ENCODE results near the gene GLDN. TPM values are rescaled to one million over a fixed set of nuclear protein-coding genes. Genes with fewer than 3 reads are reported as not detected.

GLDN gene
- total RNA-seq, 1 experiment from 2014 or later = 0.57 TPM

DNA sequence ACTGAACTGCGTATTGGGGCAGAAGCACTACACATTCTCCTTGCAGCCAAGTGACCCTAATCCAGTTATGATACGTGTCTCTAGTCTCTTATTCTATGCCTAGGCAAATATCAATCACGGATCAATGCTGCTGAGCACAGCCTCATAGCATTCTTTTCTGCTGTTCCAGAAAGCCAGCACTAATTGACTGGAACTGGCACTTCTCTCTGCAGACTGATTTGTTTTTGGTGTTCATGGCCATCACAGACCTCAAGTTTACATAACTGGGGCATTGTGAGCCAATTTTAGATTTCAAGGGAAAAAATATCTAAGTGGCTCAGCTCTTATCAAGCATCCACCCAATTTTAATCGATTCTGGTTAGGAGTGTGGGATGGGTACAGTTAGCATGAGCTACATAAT lies 37.9 kb downstream of the GLDN start:
- H3K9me3 ChIP-seq (ENCODE audit: control insufficient read depth, insufficient read depth, low read depth, low read length) = no peaks in the 10 kb centered on the region
- intact Hi-C loops (cut with micrococcal nuclease; ENCODE audit: unreplicated experiment) (no loop called here), in situ Hi-C loops (cut with HindIII; ENCODE audit: low pct_unique_long_range_greater_than_20kb, low sequenced_read_pairs) (no loop called here)
- DNase-seq (ENCODE audit: low read depth, low spot score) (no peak), ATAC-seq (no peak)
- TF ChIP-seq, protein P1, sequence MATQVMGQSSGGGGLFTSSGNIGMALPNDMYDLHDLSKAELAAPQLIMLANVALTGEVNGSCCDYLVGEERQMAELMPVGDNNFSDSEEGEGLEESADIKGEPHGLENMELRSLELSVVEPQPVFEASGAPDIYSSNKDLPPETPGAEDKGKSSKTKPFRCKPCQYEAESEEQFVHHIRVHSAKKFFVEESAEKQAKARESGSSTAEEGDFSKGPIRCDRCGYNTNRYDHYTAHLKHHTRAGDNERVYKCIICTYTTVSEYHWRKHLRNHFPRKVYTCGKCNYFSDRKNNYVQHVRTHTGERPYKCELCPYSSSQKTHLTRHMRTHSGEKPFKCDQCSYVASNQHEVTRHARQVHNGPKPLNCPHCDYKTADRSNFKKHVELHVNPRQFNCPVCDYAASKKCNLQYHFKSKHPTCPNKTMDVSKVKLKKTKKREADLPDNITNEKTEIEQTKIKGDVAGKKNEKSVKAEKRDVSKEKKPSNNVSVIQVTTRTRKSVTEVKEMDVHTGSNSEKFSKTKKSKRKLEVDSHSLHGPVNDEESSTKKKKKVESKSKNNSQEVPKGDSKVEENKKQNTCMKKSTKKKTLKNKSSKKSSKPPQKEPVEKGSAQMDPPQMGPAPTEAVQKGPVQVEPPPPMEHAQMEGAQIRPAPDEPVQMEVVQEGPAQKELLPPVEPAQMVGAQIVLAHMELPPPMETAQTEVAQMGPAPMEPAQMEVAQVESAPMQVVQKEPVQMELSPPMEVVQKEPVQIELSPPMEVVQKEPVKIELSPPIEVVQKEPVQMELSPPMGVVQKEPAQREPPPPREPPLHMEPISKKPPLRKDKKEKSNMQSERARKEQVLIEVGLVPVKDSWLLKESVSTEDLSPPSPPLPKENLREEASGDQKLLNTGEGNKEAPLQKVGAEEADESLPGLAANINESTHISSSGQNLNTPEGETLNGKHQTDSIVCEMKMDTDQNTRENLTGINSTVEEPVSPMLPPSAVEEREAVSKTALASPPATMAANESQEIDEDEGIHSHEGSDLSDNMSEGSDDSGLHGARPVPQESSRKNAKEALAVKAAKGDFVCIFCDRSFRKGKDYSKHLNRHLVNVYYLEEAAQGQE (IDR thresholded peaks at IDR 0.05; ENCODE audit: insufficient read depth in 1 of 2, low read depth in 2 of 2, low read length in 1 of 2) = no peak
- no peak for TF ChIP-seq TCF7L2 (IDR thresholded peaks at IDR 0.05; ENCODE audit: low read depth, low read length)
- no peak for TF ChIP-seq SIN3A (IDR thresholded peaks at IDR 0.05; ENCODE audit: borderline replicate concordance, insufficient read depth, low read depth, low read length)
- TF ChIP-seq, protein P2, sequence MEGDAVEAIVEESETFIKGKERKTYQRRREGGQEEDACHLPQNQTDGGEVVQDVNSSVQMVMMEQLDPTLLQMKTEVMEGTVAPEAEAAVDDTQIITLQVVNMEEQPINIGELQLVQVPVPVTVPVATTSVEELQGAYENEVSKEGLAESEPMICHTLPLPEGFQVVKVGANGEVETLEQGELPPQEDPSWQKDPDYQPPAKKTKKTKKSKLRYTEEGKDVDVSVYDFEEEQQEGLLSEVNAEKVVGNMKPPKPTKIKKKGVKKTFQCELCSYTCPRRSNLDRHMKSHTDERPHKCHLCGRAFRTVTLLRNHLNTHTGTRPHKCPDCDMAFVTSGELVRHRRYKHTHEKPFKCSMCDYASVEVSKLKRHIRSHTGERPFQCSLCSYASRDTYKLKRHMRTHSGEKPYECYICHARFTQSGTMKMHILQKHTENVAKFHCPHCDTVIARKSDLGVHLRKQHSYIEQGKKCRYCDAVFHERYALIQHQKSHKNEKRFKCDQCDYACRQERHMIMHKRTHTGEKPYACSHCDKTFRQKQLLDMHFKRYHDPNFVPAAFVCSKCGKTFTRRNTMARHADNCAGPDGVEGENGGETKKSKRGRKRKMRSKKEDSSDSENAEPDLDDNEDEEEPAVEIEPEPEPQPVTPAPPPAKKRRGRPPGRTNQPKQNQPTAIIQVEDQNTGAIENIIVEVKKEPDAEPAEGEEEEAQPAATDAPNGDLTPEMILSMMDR (IDR thresholded peaks at IDR 0.05) = no peak
- H3K4me1 ChIP-seq (ENCODE audit: control insufficient read depth, insufficient read depth, low read length) = no peaks in the 10 kb centered on the region
- H3K27ac ChIP-seq (ENCODE audit: low read length) = no peak overlapping the region
- no TSS peak for BruUV-seq (replicated peaks)
- no peaks in the 10 kb centered on the region for H3K36me3 ChIP-seq (ENCODE audit: control insufficient read depth, insufficient read depth, low read length)
- POLR2A ChIA-PET = no interaction called here
- CTCF ChIA-PET = no interaction called here
- 0 out of 2 replicates have a peak, but pooled peaks cover 5% of the 10 kb centered on the region for H3K27me3 ChIP-seq (ENCODE audit: control insufficient read depth, insufficient read depth, low read length)
- H3K4me3 ChIP-seq (ENCODE audit: low read depth in 2 of 2, low read length in 2 of 2) = no peak overlapping the region

GRCh38 chr15:51380999-51381806 lies 39.7 kb downstream of the GLDN start:
- intact Hi-C loops (cut with micrococcal nuclease; ENCODE audit: unreplicated experiment) (loop anchor here (1.0 to 5.0 kb wide), 3 partner anchors 100 to 218 kb away; no protein-coding TSS in a partner anchor), in situ Hi-C loops (cut with HindIII; ENCODE audit: low pct_unique_long_range_greater_than_20kb, low sequenced_read_pairs) (no loop called here)
- Histone ChIP-seq H3K9me3 (ENCODE audit: control insufficient read depth, insufficient read depth, low read depth, low read length) (no peaks in the 10 kb centered on the region), H3K4me1 (ENCODE audit: control insufficient read depth, insufficient read depth, low read length) (no peaks in the 10 kb centered on the region), H3K27me3 (ENCODE audit: control insufficient read depth, insufficient read depth, low read length) (0 out of 2 replicates have a peak, but pooled peaks cover 5% of the 10 kb centered on the region), H3K27ac (ENCODE audit: low read length) (no peak overlapping the region), H3K36me3 (ENCODE audit: control insufficient read depth, insufficient read depth, low read length) (no peaks in the 10 kb centered on the region), H3K4me3 (ENCODE audit: low read depth in 2 of 2, low read length in 2 of 2) (no peak overlapping the region)
- TF ChIP-seq, protein P1 (IDR thresholded peaks at IDR 0.05; ENCODE audit: insufficient read depth in 1 of 2, low read depth in 2 of 2, low read length in 1 of 2) = no peak
- TF ChIP-seq, protein P2 (IDR thresholded peaks at IDR 0.05) = peak; percentile 91
- TF ChIP-seq SIN3A (IDR thresholded peaks at IDR 0.05; ENCODE audit: borderline replicate concordance, insufficient read depth, low read depth, low read length) (no peak), POLR2AphosphoS5 (IDR thresholded peaks at IDR 0.05; ENCODE audit: low read depth, low read length) (no peak), TCF7L2 (IDR thresholded peaks at IDR 0.05; ENCODE audit: low read depth, low read length) (no peak)
- BruUV-seq (replicated peaks) = no TSS peak
- CTCF ChIA-PET = interaction anchor here (1.1 to 2.1 kb wide), 4 partner anchors 22 to 218 kb away, joined by 4 to 13 read pairs (median 7); no protein-coding TSS in a partner anchor
- POLR2A ChIA-PET = no interaction called here
- DNase-seq (ENCODE audit: low read depth, low spot score) = peak; percentile 71
- ATAC-seq = peak; percentile 93
